NT2/D1 (cell line): ENCODE measurements around the gene ZBTB8A.

Experiments used
- SUZ12 ChIP-seq: IDR thresholded peaks from 2 replicates; pipeline ENCODE4 v1.6.1; 2011; ENCODE audit not compliant: insufficient read length, insufficient read depth; ENCODE audit errors: extremely low read depth
- ZNF274 ChIP-seq: IDR thresholded peaks from 2 replicates; pipeline ENCODE4 v1.6.1; 2011; ENCODE audit warnings: mild to moderate bottlenecking, low read depth, low read length

DNA sequence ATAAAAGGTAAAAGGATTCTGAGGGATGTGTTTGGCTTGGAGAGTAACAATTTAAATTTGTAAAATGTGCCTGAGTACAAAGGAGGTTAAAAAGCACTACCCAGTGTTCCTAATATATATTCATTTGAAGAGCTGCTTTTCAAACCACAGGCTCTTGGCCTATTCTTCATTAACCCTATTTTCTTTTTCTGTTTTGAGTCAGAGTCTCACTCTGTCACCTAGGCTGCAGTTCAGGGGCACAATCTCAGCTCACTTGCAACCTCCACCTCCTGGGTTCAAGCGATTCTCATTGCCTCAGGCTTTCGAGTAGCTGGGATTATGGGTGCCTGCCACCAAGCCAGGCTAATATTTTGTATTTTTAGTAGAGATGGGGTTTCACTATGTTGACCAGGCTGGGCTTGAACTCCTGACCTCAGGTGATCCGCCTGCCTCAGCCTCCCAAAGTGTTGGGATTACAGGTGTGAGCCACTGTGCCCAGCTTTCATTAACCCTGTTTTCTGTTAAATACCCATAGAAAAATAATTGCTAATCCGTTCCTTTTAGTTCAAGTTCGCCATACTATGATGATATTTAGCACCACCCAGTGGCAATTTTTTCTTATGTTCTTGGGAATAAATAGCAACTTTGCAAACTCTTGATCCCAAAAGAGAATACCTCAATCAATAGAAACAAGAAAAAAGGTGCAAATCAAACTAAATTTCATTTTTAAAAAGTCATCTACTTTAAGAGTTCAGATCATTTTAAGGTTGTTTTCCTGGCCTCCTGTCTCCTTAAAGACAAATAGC is 80.7 kb downstream of the ZBTB8A start:
- no peak for TF ChIP-seq ZNF274
- no peak for TF ChIP-seq SUZ12
